AG09309 (cell line): ENCODE data around the gene NPC1.
"Not testable (repeated sequence)": the region's sequence is repeated elsewhere in the genome, so short reads cannot be mapped to it uniquely, and the experiment has no call there.

Source experiments
- DNase-seq: peaks from one replicate; pipeline ENCODE4 v3.0.0-alpha.2; 2010; ENCODE audit warnings: low read depth
- H3K4me3 ChIP-seq: 2 replicates; pipeline ENCODE4 v1.5.1; 2011; ENCODE audit warnings: mild to moderate bottlenecking, low read depth, low read length, moderate library complexity; ENCODE audit not compliant: control insufficient read depth
- TF ChIP-seq, protein P1 (sequence below): IDR thresholded peaks from 2 replicates; pipeline ENCODE4 v1.5.1; 2011; ENCODE audit warnings: mild to moderate bottlenecking, low read depth, low read length, inconsistent platforms; ENCODE audit not compliant: insufficient read depth, control insufficient read depth; ENCODE audit errors: missing control alignments

NPC1 gene

DNA sequence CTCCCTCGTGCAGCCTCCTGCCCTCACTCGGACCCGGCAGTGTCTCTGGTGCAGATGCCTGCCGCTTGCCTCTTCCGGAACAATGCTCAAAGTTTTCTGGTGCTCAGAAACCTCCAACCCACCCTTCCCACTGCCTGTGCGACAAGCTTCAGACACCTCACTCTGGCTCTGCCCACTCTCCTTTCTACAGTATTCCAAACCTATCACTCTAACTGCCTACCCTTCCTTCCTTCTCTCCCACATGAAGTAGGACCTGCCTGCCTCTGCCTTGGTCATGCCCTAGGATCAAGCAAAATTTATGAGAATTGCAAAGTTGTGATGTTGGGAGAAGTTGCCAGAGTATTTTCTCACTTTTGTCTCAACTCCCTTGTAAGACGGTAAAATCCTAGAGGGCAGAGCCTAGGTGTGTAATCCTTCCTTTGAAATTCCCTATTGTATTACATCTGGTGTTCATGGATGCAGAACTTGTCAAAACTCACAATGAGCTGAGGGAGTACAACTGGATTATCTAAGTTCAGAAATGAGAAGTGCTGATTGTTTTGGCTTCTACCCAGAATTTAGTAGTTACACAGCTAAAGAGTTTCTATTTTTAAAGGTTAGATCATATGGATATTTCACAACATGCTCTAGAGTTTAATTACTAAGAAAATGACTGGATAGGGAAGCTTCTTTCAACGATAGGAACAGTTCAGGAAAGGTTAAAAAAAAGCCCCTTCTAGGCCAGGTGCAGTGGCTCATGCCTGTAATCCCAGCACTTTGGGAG lies 7.2 kb downstream of the NPC1 start:
- no peak overlapping the region for H3K4me3 ChIP-seq
- no peak for DNase-seq
- TF ChIP-seq, protein P1, sequence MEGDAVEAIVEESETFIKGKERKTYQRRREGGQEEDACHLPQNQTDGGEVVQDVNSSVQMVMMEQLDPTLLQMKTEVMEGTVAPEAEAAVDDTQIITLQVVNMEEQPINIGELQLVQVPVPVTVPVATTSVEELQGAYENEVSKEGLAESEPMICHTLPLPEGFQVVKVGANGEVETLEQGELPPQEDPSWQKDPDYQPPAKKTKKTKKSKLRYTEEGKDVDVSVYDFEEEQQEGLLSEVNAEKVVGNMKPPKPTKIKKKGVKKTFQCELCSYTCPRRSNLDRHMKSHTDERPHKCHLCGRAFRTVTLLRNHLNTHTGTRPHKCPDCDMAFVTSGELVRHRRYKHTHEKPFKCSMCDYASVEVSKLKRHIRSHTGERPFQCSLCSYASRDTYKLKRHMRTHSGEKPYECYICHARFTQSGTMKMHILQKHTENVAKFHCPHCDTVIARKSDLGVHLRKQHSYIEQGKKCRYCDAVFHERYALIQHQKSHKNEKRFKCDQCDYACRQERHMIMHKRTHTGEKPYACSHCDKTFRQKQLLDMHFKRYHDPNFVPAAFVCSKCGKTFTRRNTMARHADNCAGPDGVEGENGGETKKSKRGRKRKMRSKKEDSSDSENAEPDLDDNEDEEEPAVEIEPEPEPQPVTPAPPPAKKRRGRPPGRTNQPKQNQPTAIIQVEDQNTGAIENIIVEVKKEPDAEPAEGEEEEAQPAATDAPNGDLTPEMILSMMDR, result no peak

DNA sequence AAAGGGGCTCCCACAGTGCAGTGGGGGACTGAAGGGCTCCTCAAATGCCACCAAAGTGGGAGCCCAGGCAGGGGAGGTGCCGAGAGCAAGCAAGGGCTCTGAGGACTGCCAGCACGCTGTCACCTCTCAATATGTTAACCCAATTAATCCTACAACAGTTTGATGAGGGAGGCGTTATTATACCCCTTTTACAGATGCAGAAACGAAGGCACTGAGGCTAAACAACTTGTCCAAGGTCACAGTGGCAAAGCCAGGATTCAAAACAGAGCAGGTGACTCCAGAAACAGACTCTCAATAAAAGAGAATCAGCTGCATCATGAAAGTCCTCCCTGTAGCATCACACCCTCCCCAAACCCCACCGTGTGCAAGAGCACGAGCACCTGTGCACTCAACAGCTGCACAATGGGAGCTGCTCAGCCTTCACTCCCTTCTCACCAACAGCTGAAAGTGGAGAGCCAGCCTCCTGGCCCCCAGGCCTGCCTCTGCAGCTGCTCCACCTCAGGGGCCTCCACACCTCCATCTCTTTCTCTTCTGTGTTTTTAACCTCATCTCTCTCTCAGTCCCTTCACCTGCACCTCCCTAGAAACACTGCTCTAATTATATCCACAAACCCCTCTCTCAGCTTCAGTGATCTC lies 8.1 kb downstream of the NPC1 start:
- no peak overlapping the region for H3K4me3 ChIP-seq
- TF ChIP-seq, protein P1, result no peak
- no peak for DNase-seq

DNA sequence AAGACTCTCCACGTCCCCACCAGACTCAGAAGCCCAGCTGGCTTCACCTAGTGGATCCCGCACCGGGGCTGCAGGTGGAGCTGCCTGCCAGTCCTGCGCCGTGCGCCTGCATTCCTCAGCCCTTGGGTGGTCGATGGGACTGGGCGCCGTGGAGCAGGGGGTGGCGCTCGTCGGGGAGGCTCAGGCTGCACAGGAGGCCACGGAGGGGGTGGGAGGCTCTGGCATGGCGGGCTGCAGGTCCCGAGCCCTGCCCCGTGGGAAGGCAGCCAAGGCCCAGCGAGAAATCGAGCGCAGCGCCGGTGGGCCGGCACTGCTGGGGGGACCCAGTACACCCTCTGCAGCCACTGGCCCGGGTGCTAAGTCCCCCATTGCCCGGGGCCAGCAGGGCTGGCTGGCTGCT lies 8.8 kb downstream of the NPC1 start:
- DNase-seq, H3K4me3 ChIP-seq: not testable (repeated sequence)

DNA sequence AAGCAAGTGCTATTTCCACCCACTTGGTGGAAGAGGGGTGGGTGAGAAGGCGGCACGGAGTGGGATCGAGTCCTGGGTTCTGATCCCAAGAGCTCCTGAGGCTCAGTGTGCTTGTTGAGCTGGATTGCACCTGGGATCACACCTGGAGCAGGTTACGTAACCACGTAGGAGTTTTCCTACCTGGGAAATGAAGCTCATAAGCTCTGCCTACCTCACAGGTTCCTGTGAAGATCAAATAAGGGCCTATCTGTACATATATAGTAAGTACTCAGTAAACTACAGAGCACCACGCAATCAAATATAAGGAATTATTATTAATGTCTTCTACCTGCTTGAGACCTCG lies 11.0 kb downstream of the NPC1 start:
- TF ChIP-seq, protein P1, result no peak
- H3K4me3 ChIP-seq, result no peak overlapping the region
- DNase-seq, result no peak

DNA sequence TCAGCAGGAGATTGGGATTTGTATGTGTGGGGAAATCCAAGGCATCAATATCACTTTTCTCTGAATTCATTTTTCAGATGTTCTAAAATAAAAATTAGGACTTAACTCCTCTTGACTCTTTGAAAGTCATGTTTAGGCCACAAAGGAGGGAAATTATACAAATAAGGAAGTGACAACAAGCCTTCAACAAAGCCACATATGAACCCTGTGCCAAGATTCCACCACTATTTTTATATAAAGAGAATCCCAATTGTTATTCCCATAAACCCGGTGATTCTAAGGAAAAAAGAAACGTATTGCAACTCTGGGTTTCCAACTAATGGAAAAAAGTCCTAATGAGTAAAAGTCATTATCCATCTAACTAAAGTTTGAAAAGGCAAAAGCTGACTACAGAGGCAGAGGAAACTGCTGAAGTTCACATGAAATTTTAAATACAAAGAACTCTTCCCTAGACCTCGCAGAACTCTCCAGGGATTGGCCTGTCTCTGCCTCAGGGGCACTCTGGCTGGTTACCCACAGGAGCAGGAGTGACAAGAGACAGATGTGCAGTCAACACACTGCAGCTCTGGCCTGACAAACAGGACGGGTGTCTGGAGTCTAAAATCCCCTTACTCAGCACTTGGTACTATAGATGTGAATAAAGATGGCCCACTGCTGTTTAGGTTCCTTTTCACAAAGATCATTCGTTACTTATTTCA lies 11.5 kb downstream of the NPC1 start:
- DNase-seq, result no peak
- TF ChIP-seq, protein P1, result no peak
- H3K4me3 ChIP-seq, result no peak overlapping the region

DNA sequence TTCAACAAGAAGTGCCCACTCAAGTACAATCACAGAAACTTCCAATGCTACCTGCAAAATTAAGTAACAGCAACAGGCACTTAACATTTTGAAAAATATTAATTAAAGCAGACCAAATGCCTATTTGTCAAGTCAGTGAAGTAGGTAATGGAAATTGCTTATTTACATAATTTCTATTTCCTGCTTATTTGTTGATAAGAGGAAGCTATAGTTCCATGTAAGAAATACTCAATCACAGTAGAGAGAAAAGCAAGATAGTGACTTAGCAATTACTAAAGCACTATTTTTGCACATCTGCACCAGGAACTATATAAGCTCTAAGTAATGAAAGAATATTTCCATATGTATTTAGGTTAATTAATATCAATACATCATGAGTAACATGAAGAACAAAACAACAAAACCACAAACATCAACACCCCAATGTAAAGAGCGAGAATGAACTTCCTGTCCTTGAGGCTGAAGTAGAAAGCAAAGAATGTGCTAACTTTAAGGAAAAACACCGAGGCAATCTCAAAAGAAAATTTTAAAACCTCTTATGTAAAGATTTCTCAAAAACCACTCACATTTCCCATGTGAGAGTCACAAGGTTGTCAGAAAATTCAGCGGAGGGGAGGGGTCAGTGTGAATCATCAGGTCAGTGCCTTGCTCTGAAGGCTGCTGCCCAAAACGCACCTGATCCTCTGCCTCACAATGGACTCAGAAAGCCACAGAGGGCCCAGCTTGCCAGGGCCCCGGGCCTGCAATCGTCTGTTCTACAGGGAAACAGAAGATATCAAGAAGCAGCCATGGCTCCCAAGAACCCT lies 12.5 kb downstream of the NPC1 start:
- no peak for DNase-seq
- TF ChIP-seq, protein P1, result no peak
- no peak overlapping the region for H3K4me3 ChIP-seq
